ENCODE measurements around the gene MED22. TPM values are rescaled to one million over a fixed set of nuclear protein-coding genes. Genes with fewer than 3 reads are reported as not detected.
A peak's percentile ranks its signal among the peaks of the same experiment; 100 is the strongest.
"Not testable (repeated sequence)": the region's sequence is repeated elsewhere in the genome, so short reads cannot be mapped to it uniquely, and the experiment has no call there.

The MED22 gene
- total and polyA plus RNA-seq, 2 experiments from 2014 or later: 20.9 to 85.7 TPM

DNA sequence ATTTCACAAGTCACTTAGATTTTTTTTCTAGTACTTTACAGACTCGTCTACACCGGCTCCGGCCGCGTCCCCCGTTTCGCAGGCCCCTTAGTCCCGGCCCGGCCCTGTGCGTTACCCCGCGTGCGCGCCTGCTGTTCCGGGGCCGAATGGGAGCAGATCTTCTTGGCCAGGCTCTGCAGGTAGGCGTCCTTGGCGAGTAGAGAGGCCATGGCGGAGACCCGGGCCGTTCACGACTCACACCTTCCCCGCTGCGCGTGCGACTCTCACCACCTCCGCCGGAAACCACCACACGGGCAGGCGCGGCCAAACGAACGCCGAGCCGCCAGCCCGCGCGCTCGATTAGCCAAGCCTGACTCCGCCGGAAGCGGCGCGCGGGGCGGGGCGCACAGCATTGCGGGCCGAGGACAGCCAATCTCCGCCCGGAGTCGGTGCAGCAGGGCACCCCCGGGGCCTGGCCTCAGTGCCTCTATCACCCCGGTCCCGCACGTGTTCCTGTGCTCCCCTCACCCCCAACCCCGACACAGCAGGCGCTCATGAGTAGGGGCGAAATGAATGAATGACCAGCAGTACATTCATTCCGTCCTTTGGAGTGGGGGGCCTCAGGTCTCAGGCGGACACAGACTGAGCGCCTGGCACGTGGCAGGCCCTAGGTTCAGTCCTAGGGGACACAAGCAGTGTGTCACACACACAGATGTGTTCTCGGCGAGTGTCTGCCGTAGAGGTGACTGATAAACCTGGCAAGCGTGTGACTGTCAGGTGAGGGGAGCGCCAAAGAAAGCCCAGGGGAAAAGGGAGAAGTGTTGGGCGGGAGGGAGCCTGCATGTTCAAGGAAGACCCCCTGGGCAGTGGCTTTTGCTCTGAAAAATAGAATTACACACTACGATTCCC is 11.8 kb downstream of the MED22 start, which contains the start of gene SURF6:
Gene SURF6, minus strand, starts transcription at position 265 of the 888 bp plus-strand sequence. Its CDS starts 56 bp downstream, at position 209.
- H3K4me3 Mint-ChIP-seq: peak within 1 kb of the TSS; percentile 99
- H3K27ac Mint-ChIP-seq: peak within 1 kb of the TSS; percentile 99
- Histone ChIP-seq H3K4me3 (peak within 1 kb of the TSS; percentile 99), H3K27me3 (ENCODE audit: insufficient read depth) (no peaks in the 10 kb centered on the region), H3K9me2 (ENCODE audit: insufficient read depth) (no peaks in the 10 kb centered on the region), H3K4me1 (ENCODE audit: insufficient read depth) (peaks cover 9% of the 10 kb centered on the region), H2AFZ (peak within 1 kb of the TSS; percentile 95), H3K27ac (ENCODE audit: low read depth) (peak within 1 kb of the TSS; percentile 90), H3F3A (replicated peaks; ENCODE audit: low read depth) (peaks cover 39% of the 10 kb centered on the region), H3K79me2 (replicated peaks; ENCODE audit: insufficient read depth) (peaks cover 19% of the 10 kb centered on the region), H3K4me2 (peak within 1 kb of the TSS; percentile 97), H4K20me1 (replicated peaks; ENCODE audit: insufficient read depth) (peaks cover 8% of the 10 kb centered on the region), H3K36me3 (ENCODE audit: insufficient read depth) (peaks cover 19% of the 10 kb centered on the region; the same call in 1 of the 2 replicates)
- peaks cover 16% of the 10 kb centered on the region for H3K4me1 Mint-ChIP-seq
- ATAC-seq: peak; percentile 94
- TF ChIP-seq POLR2AphosphoS5 (IDR thresholded peaks at IDR 0.05; ENCODE audit: low read depth) (peak; percentile 89), ZNF114 (CRISPR knock-in tag; IDR thresholded peaks at IDR 0.05) (no peak), ZNF331 (CRISPR knock-in tag; IDR thresholded peaks at IDR 0.05; ENCODE audit: low read depth) (no peak), JUNB (IDR thresholded peaks at IDR 0.05; ENCODE audit: unreplicated experiment) (no peak), STAT1 (IDR thresholded peaks at IDR 0.05; ENCODE audit: unreplicated experiment) (no peak), ETS1 (IDR thresholded peaks at IDR 0.05) (peak; percentile 95), CREB1 (CRISPR knock-in tag; IDR thresholded peaks at IDR 0.05; ENCODE audit: low read depth) (peak; percentile 65), NANOG (IDR thresholded peaks at IDR 0.05; ENCODE audit: borderline replicate concordance) (no peak)
- TF ChIP-seq, protein P1, sequence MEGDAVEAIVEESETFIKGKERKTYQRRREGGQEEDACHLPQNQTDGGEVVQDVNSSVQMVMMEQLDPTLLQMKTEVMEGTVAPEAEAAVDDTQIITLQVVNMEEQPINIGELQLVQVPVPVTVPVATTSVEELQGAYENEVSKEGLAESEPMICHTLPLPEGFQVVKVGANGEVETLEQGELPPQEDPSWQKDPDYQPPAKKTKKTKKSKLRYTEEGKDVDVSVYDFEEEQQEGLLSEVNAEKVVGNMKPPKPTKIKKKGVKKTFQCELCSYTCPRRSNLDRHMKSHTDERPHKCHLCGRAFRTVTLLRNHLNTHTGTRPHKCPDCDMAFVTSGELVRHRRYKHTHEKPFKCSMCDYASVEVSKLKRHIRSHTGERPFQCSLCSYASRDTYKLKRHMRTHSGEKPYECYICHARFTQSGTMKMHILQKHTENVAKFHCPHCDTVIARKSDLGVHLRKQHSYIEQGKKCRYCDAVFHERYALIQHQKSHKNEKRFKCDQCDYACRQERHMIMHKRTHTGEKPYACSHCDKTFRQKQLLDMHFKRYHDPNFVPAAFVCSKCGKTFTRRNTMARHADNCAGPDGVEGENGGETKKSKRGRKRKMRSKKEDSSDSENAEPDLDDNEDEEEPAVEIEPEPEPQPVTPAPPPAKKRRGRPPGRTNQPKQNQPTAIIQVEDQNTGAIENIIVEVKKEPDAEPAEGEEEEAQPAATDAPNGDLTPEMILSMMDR (conservative IDR thresholded peaks at IDR 0.05; ENCODE audit: low read depth in 2 of 2): no peak
- peak; percentile 98 for DNase-seq (ENCODE audit: low spot score)
- peaks cover 70% of the 10 kb centered on the region for H3K36me3 Mint-ChIP-seq (ENCODE audit: low read depth)
- H3K9me3 Mint-ChIP-seq: peaks cover 4% of the 10 kb centered on the region; the same call in 1 of the 3 replicates
- peaks cover 25% of the 10 kb centered on the region for H3K27me3 Mint-ChIP-seq (ENCODE audit: insufficient read depth, low read depth, poor library complexity)

- Mint-ChIP-seq H3K4me3 (peak overlapping the region; percentile 99), H3K36me3 (ENCODE audit: low read depth) (peaks cover 69% of the 10 kb centered on the region), H3K4me1 (peaks cover 16% of the 10 kb centered on the region), H3K27me3 (ENCODE audit: insufficient read depth, low read depth, poor library complexity) (peaks cover 24% of the 10 kb centered on the region)
- Histone ChIP-seq H3K4me3 (peak overlapping the region; percentile 99), H3K79me2 (replicated peaks; ENCODE audit: insufficient read depth) (peaks cover 19% of the 10 kb centered on the region), H3K27ac (ENCODE audit: low read depth) (peak overlapping the region; percentile 52), H3F3A (replicated peaks; ENCODE audit: low read depth) (peaks cover 39% of the 10 kb centered on the region), H3K4me2 (peak overlapping the region; percentile 97), H3K36me3 (ENCODE audit: insufficient read depth) (peaks cover 18% of the 10 kb centered on the region), H4K20me1 (replicated peaks; ENCODE audit: insufficient read depth) (peaks cover 12% of the 10 kb centered on the region)
- not testable (repeated sequence) for H3K4me1 ChIP-seq (ENCODE audit: insufficient read depth); H3K9me2 ChIP-seq (ENCODE audit: insufficient read depth); H3K9me3 Mint-ChIP-seq; ATAC-seq; H3K27ac Mint-ChIP-seq; H2AFZ ChIP-seq; DNase-seq (ENCODE audit: low spot score); H3K27me3 ChIP-seq (ENCODE audit: insufficient read depth)
These were observed 13.0 kb downstream of the MED22 start for GRCh38 chr9:133334888-133335287.
